K562 (cell line): Measurements from ENCODE around the gene GJC2. TPM values are rescaled to one million over a fixed set of nuclear protein-coding genes. Genes with fewer than 3 reads are reported as not detected.
A peak's percentile ranks its signal among the peaks of the same experiment; 100 is the strongest.

Experiments used
- ATAC-seq: fragments of 200-7000 bp; cut with Tn5 transposase; 3 replicates; pipeline ENCODE4 v1.9.1; 2020; ENCODE audit warnings: moderate library complexity
- BruUV-seq: library from RNA; stranded (reverse); fragments of 400-500 nt; replicated peaks from 2 replicates; lab custom pipeline; 2021; lab: Mats Ljungman, UMichigan
- CTCF ChIA-PET: fragments of 300-600 bp; formaldehyde crosslinking; extraction: SDS; loops from one replicate; lab custom pipeline; 2021; ENCODE audit warnings: low intra/inter-chr PET ratio; lab: Yijun Ruan, JAX
- POLR2A ChIA-PET: fragments of 300-600, 350-650 bp; sonication (Branson Sonifier 250); formaldehyde crosslinking; extraction: SDS; loops from one replicate; lab custom pipeline; 2021; ENCODE audit warnings: antibody characterized with exemption, inconsistent platforms; lab: Yijun Ruan, JAX
- DNase-seq, 4 experiments: peaks; one replicate each; pipeline versions ENCODE4 v3.0.0 to v3.0.0-alpha.2; 2011 to 2018; ENCODE audit warnings: low spot score in 3 of 4, mixed read lengths in 3 of 4; ENCODE audit errors: extremely low read depth in 1 of 4
- FAIRE-seq: peaks from 2 replicates; lab custom pipeline; 2011; peaks lifted over from hg19 to GRCh38; lab: Jason Lieb, UNC
- H2AFZ ChIP-seq: 2 replicates; pipeline ENCODE4 v1.6.0; 2011; ENCODE audit warnings: low read depth, low read length, control low read depth, inconsistent platforms
- H3K27ac ChIP-seq: fragments of 200-600 bp; 3 replicates; pipeline ENCODE4 v1.8.0; 2011; ENCODE audit warnings: low read depth, mild to moderate bottlenecking, control low read depth, inconsistent platforms, low read length, moderate library complexity, mixed read lengths; ENCODE audit errors: extremely low read depth
- H3K27me3 ChIP-seq, 2 experiments: fragments of 300-600 bp in 1 of 2; 2 replicates in 1 of 2; 3 replicates in 1 of 2; pipeline versions ENCODE4 v1.6.0 to v1.8.0; 2011; ENCODE audit warnings: inconsistent platforms in 2 of 2, low read length in 2 of 2, mild to moderate bottlenecking in 1 of 2, mixed read lengths in 1 of 2, moderate library complexity in 1 of 2; ENCODE audit not compliant: control insufficient read depth in 2 of 2, insufficient read depth in 2 of 2
- H3K36me3 ChIP-seq: fragments of 300-600 bp; 3 replicates; pipeline ENCODE4 v1.8.0; 2011; ENCODE audit warnings: mild to moderate bottlenecking, low read length, inconsistent platforms; ENCODE audit not compliant: control insufficient read depth, insufficient read depth
- H3K4me1 ChIP-seq, 2 experiments: fragments of 200-600 bp in 1 of 2; replicated peaks in 1 of 2; 2 replicates in 1 of 2; 3 replicates in 1 of 2; pipeline versions ENCODE4 v1.5.1 to v1.8.0; 2011; ENCODE audit warnings: inconsistent platforms in 2 of 2, low read length in 2 of 2, mild to moderate bottlenecking in 1 of 2, mixed read lengths in 1 of 2, moderate library complexity in 1 of 2; ENCODE audit not compliant: control insufficient read depth in 2 of 2, insufficient read depth in 2 of 2
- H3K4me2 ChIP-seq: 2 replicates; pipeline ENCODE4 v1.6.1; 2011; ENCODE audit warnings: low read length, control low read depth, inconsistent platforms, mixed read lengths; ENCODE audit not compliant: insufficient read depth
- H3K4me3 ChIP-seq: fragments of 200-600 bp; sonication (generic), shearing (Covaris generic); 2 replicates; pipeline ENCODE4 v1.5.1; 2016; ENCODE audit warnings: control low read depth, inconsistent platforms
- H3K79me2 ChIP-seq: fragments of 200-600 bp; 3 replicates; pipeline ENCODE4 v1.8.0; 2011; ENCODE audit warnings: low read length, inconsistent platforms; ENCODE audit not compliant: control insufficient read depth, insufficient read depth
- H3K9ac ChIP-seq, 2 experiments: 2 replicates each; pipeline versions ENCODE4 v1.6.0 to v1.6.1; 2011; ENCODE audit warnings: low read depth in 2 of 2, low read length in 2 of 2, control low read depth in 1 of 2, inconsistent platforms in 1 of 2, mild to moderate bottlenecking in 1 of 2, mixed read lengths in 1 of 2; ENCODE audit not compliant: insufficient read depth in 1 of 2
- H3K9me1 ChIP-seq: one replicate; pipeline ENCODE4 v1.6.0; 2011; ENCODE audit warnings: inconsistent platforms, mild to moderate bottlenecking, low read length, moderate library complexity; ENCODE audit not compliant: control insufficient read depth, insufficient read depth
- H3K9me3 ChIP-seq: replicated peaks from 2 replicates; pipeline ENCODE4 v1.5.1; 2011; ENCODE audit warnings: low read depth, low read length, inconsistent platforms; ENCODE audit not compliant: control insufficient read depth, insufficient read depth
- H4K20me1 ChIP-seq: replicated peaks from 2 replicates; pipeline ENCODE4 v1.6.1; 2011; ENCODE audit warnings: low read length, inconsistent platforms, mixed read lengths; ENCODE audit not compliant: control insufficient read depth, insufficient read depth
- ATF4 ChIP-seq: fragments of 450-650 bp; formaldehyde crosslinking; IDR thresholded peaks from 2 replicates; pipeline ENCODE4 v1.4.0; 2022; ENCODE audit warnings: mild to moderate bottlenecking, moderate library complexity
- GTF2A2 ChIP-seq: IDR thresholded peaks from 2 replicates; pipeline ENCODE4 v1.6.1; 2016; ENCODE audit warnings: mild to moderate bottlenecking, missing genetic modification characterization, missing compliant biosample characterization
- HDAC1 ChIP-seq, 2 experiments: fragments of 450-650 bp; IDR thresholded peaks; 2 replicates each; pipeline ENCODE4 v1.6.1; 2016 to 2017; ENCODE audit warnings: inconsistent platforms in 1 of 2, mild to moderate bottlenecking in 1 of 2, moderate library complexity in 1 of 2
- ILK ChIP-seq: fragments of 450-650 bp; IDR thresholded peaks from 2 replicates; pipeline ENCODE4 v1.6.1; 2016; ENCODE audit warnings: missing genetic modification characterization, low read depth, mild to moderate bottlenecking, missing compliant biosample characterization, moderate library complexity, borderline replicate concordance
- MBD2 ChIP-seq: sonication (generic); IDR thresholded peaks from 2 replicates; pipeline ENCODE4 v1.6.1; 2016; ENCODE audit warnings: low read depth, borderline replicate concordance
- MXI1 ChIP-seq: IDR thresholded peaks from 2 replicates; pipeline ENCODE4 v1.6.1; 2011; ENCODE audit warnings: low read depth, mild to moderate bottlenecking, improper control_type of control experiment, low read length
- NR2C2 ChIP-seq, 2 experiments: fragments of 200-800 bp in 1 of 2; sonication (Bioruptor generic) in 1 of 2; sonication (generic) in 1 of 2; formaldehyde crosslinking in 1 of 2; IDR thresholded peaks; 2 replicates each; pipeline versions ENCODE4 v1.6.1 to v1.8.0; 2016 to 2022; ENCODE audit warnings: mild to moderate bottlenecking in 1 of 2, missing compliant biosample characterization in 1 of 2, missing genetic modification characterization in 1 of 2, missing genetic modification reagents in 1 of 2
- RBBP5 ChIP-seq: fragments of 200-600 bp; sonication (generic); IDR thresholded peaks from 2 replicates; pipeline ENCODE4 v1.6.1; 2012; ENCODE audit warnings: borderline replicate concordance, mild to moderate bottlenecking, low read length, control low read depth, inconsistent platforms; ENCODE audit not compliant: insufficient read depth, poor library complexity, severe bottlenecking
- RBM39 ChIP-seq: fragments of 200-400 bp; formaldehyde crosslinking; optimal IDR thresholded peaks from 2 replicates; pipeline ENCODE3; 2018; ENCODE audit warnings: low read depth, low read length
- SMAD2 ChIP-seq: fragments of 150-350 bp; IDR thresholded peaks from 2 replicates; pipeline ENCODE4 v1.6.1; 2014; ENCODE audit warnings: low read depth, mild to moderate bottlenecking, low read length
- SMAD3 ChIP-seq: fragments of 450-650 bp; formaldehyde crosslinking; conservative IDR thresholded peaks from 2 replicates; pipeline ENCODE4 v1.4.0; 2020; ENCODE audit warnings: mild to moderate bottlenecking
- SRSF1 ChIP-seq: fragments of 200-400 bp; formaldehyde crosslinking; IDR thresholded peaks from 2 replicates; pipeline ENCODE4 v1.6.1; 2017; ENCODE audit warnings: mild to moderate bottlenecking, low read depth, low read length, moderate library complexity
- SRSF9 ChIP-seq: fragments of 200-400 bp; formaldehyde crosslinking; IDR thresholded peaks from 2 replicates; pipeline ENCODE4 v1.6.1; 2017; ENCODE audit warnings: low read depth, low read length, borderline replicate concordance
- TBP ChIP-seq: optimal IDR thresholded peaks from 2 replicates; pipeline ENCODE3; 2011; ENCODE audit warnings: low read depth, low read length, improper control_type of control experiment
- ZBTB17 ChIP-seq: fragments of 450-650 bp; formaldehyde crosslinking; IDR thresholded peaks from 2 replicates; pipeline ENCODE4 v1.4.0; 2020; ENCODE audit warnings: mild to moderate bottlenecking
- ZBTB34 ChIP-seq: fragments of 250-450 bp; sonication (Bioruptor Pico); IDR thresholded peaks from 2 replicates; pipeline ENCODE4 v1.8.0; 2021; ENCODE audit warnings: mild to moderate bottlenecking, moderate library complexity
- ZNF134 ChIP-seq: fragments of 250-450 bp; sonication (Bioruptor Pico); conservative IDR thresholded peaks from 2 replicates; pipeline ENCODE4 v1.4.0; 2020
- ZNF699 ChIP-seq: fragments of 250-450 bp; sonication (Bioruptor Pico); IDR thresholded peaks from 2 replicates; pipeline ENCODE4 v1.8.0; 2021; ENCODE audit warnings: mild to moderate bottlenecking, moderate library complexity; ENCODE audit not compliant: insufficient replicate concordance
- WGBS: fragments of 100-300 bp; shearing (Covaris generic); methylation state at CpG from one replicate; pipeline ENCODE4 v1.1.6; 2016; ENCODE audit warnings: low coverage, mixed read lengths; ENCODE audit not compliant: insufficient coverage; ENCODE audit errors: missing lambda C conversion rate; 5-methylcytosine and 5-hydroxymethylcytosine counted together
- in situ Hi-C: fragments of 300-500 bp; cut with MboI; formaldehyde crosslinking; loops from 4 replicates; pipeline ENCODE4 v1.15.0; 2018; ENCODE audit warnings: inconsistent platforms, mixed read lengths
- intact Hi-C: fragments of 100-400 bp; cut with micrococcal nuclease; formaldehyde crosslinking; loops from 2 replicates; pipeline ENCODE4 v1.14.2; 2022
- polyA plus RNA-seq, 8 experiments: library from polyadenylated mRNA; depleted of rRNA in 4 of 8; stranded (reverse) in 5 of 8; unstranded in 3 of 8; fragments of >200 nt; fragmentation: Nextera tagmentation in 2 of 8; fragmentation: Illumina TruSeq in 1 of 8; extraction: Ambion mirVana in 2 of 8; extraction: Trizol in 1 of 8; gene quantifications; 2 replicates each; pipeline versions ENCODE4 v1.2.1 to v1.2.3, GENCODE V29; 2011 to 2014; ENCODE audit warnings: inconsistent platforms in 1 of 8, missing spikeins in 1 of 8
- total RNA-seq, 7 experiments: library from RNA; depleted of rRNA in 6 of 7; stranded (reverse); fragments of >200 nt in 6 of 7; fragmentation: Illumina TruSeq in 2 of 7; extraction: Trizol in 2 of 7; gene quantifications; 2 replicates each; pipeline versions ENCODE4 v1.2.1 to v1.2.3, GENCODE V29; 2011 to 2021; ENCODE audit warnings: low replicate concordance in 1 of 7

The GJC2 gene
- total and polyA plus RNA-seq, 9 of the 15 experiments (the other 6 are each of a cell fraction or from before 2014, with no cell fraction given), result 0.03 to 0.62 (median 0.11) TPM; not detected in 2

- Histone ChIP-seq H3K4me1 (peaks cover 42 to 58% of the 10 kb centered on the region in 2 experiments; a peak in 4 of 5 replicates), H3K27me3 (no peaks in the 10 kb centered on the region), H3K27ac (peak overlapping the region; percentile 91), H3K36me3 (peaks cover 24% of the 10 kb centered on the region; the same call in 2 of the 3 replicates), H3K79me2 (peaks cover 44% of the 10 kb centered on the region), H3K4me3 (peak overlapping the region; percentile 92), H4K20me1 (peaks cover 38% of the 10 kb centered on the region), H3K9ac (peak overlapping the region; percentile 91 to 93), H3K9me3 (no peaks in the 10 kb centered on the region), H3K9me1 (peaks cover 12% of the 10 kb centered on the region), H3K4me2 (peak overlapping the region; percentile 80), H2AFZ (peak overlapping the region; percentile 90)
- no peak for ATAC-seq
- no peak for DNase-seq
- FAIRE-seq, result no peak
- WGBS, result 4% methylated on average over 30 of the region's 30 CpGs
- in situ Hi-C loops, result loop anchor here (5.0 kb wide), 1 partner anchor 368 kb away; no protein-coding TSS in a partner anchor
- CTCF ChIA-PET, result no interaction called here
- intact Hi-C loops, result no loop called here
- BruUV-seq, result TSS peak; percentile 90
- POLR2A ChIA-PET, result interaction anchor here (0.9 to 2.7 kb wide), 4 partner anchors 9 to 32 kb away, joined by 3 to 9 read pairs (median 6); no protein-coding TSS in a partner anchor
- TF ChIP-seq MBD2 (no peak), SRSF1 (no peak), SMAD3 (0 out of 2 replicates have a peak, but pooled peaks have one; percentile 34), ZBTB34 (CRISPR knock-in tag) (no peak), HDAC1 (IDR thresholded peaks at IDR 0.05) (peak in 1 of 2 experiments; percentile 11; a peak in 2 of 4 replicates), ZNF699 (CRISPR knock-in tag) (no peak), SMAD2 (no peak), ZBTB17 (CRISPR knock-in tag) (no peak), GTF2A2 (tag) (no peak), ATF4 (CRISPR knock-in tag) (no peak), SRSF9 (no peak), RBBP5 (no peak), ILK (tag) (no peak), TBP (peak; percentile 35), MXI1 (no peak), RBM39 (no peak), NR2C2 (CRISPR knock-in tag; IDR thresholded peaks at IDR 0.05) (no peak), NR2C2 (tag; IDR thresholded peaks at IDR 0.05) (no peak), ZNF134 (CRISPR knock-in tag) (no peak)
Observed at GRCh38 chr1:228139406-228139930, 10.3 kb upstream of the GJC2 start.
